Sigmoid colon (tissue), 3 donors: ENCODE measurements around the gene DCST1.

ENCODE experiments used
- POLR2A ChIP-seq, 2 donors: fragments of 450-650 bp; IDR thresholded peaks; one replicate each; pipeline ENCODE4 v1.6.1; 2016; ENCODE audit warnings: antibody characterized with exemption in 2 of 2, mild to moderate bottlenecking in 2 of 2, moderate library complexity in 2 of 2
- TF ChIP-seq, protein P1 (sequence below), 4 experiments: fragments of 450-650 bp in 3 of 4; fragments of 200-600 bp in 1 of 4; IDR thresholded peaks; one replicate each; pipeline ENCODE4 v1.5.1; 2016 to 2019; ENCODE audit warnings: antibody characterized with exemption in 4 of 4, mild to moderate bottlenecking in 3 of 4, moderate library complexity in 2 of 4

DNA sequence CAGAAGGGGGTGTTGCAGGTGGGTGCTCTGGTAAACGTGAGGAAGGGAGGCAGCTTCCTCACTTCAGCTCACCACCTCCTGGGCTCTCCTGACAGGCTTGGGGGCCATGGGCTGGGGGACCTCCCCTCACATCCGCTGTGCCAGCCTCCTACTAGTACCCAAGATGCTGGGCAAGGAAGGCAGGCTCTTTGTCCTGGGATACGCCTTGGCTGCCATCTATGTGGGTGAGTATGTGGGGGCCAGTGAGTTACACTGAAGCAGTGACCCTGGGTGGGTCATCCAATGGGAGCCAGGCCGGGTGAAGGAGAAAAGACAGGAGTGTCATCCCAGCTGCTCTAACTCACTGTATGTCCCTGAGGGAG, 5.7 kb downstream of the DCST1 start:
- TF ChIP-seq, protein P1, sequence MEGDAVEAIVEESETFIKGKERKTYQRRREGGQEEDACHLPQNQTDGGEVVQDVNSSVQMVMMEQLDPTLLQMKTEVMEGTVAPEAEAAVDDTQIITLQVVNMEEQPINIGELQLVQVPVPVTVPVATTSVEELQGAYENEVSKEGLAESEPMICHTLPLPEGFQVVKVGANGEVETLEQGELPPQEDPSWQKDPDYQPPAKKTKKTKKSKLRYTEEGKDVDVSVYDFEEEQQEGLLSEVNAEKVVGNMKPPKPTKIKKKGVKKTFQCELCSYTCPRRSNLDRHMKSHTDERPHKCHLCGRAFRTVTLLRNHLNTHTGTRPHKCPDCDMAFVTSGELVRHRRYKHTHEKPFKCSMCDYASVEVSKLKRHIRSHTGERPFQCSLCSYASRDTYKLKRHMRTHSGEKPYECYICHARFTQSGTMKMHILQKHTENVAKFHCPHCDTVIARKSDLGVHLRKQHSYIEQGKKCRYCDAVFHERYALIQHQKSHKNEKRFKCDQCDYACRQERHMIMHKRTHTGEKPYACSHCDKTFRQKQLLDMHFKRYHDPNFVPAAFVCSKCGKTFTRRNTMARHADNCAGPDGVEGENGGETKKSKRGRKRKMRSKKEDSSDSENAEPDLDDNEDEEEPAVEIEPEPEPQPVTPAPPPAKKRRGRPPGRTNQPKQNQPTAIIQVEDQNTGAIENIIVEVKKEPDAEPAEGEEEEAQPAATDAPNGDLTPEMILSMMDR (IDR thresholded peaks at IDR 0.05) = no peak
- no peak for TF ChIP-seq POLR2A (IDR thresholded peaks at IDR 0.05)
